K562 (cell line): ENCODE data around the gene OR1D5. TPM values are rescaled to one million over a fixed set of nuclear protein-coding genes. Genes with fewer than 3 reads are reported as not detected.

Experiments
- ATAC-seq: fragments of 200-7000 bp; cut with Tn5 transposase; 3 replicates; pipeline ENCODE4 v1.9.1; 2020; ENCODE audit warnings: moderate library complexity
- BruUV-seq: library from RNA; stranded (reverse); fragments of 400-500 nt; replicated peaks from 2 replicates; lab custom pipeline; 2021; lab: Mats Ljungman, UMichigan
- CTCF ChIA-PET: fragments of 300-600 bp; formaldehyde crosslinking; extraction: SDS; loops from one replicate; lab custom pipeline; 2021; ENCODE audit warnings: low intra/inter-chr PET ratio; lab: Yijun Ruan, JAX
- POLR2A ChIA-PET: fragments of 300-600, 350-650 bp; sonication (Branson Sonifier 250); formaldehyde crosslinking; extraction: SDS; loops from one replicate; lab custom pipeline; 2021; ENCODE audit warnings: antibody characterized with exemption, inconsistent platforms; lab: Yijun Ruan, JAX
- DNase-seq, 4 experiments: peaks; one replicate each; pipeline versions ENCODE4 v3.0.0 to v3.0.0-alpha.2; 2011 to 2018; ENCODE audit warnings: low spot score in 3 of 4, mixed read lengths in 3 of 4; ENCODE audit errors: extremely low read depth in 1 of 4
- FAIRE-seq: peaks from 2 replicates; lab custom pipeline; 2011; peaks lifted over from hg19 to GRCh38; lab: Jason Lieb, UNC
- H2AFZ ChIP-seq: 2 replicates; pipeline ENCODE4 v1.6.0; 2011; ENCODE audit warnings: low read depth, low read length, control low read depth, inconsistent platforms
- H3K27ac ChIP-seq: fragments of 200-600 bp; 3 replicates; pipeline ENCODE4 v1.8.0; 2011; ENCODE audit warnings: low read depth, mild to moderate bottlenecking, control low read depth, inconsistent platforms, low read length, moderate library complexity, mixed read lengths; ENCODE audit errors: extremely low read depth
- H3K27me3 ChIP-seq, 2 experiments: fragments of 300-600 bp in 1 of 2; 2 replicates in 1 of 2; 3 replicates in 1 of 2; pipeline versions ENCODE4 v1.6.0 to v1.8.0; 2011; ENCODE audit warnings: inconsistent platforms in 2 of 2, low read length in 2 of 2, mild to moderate bottlenecking in 1 of 2, mixed read lengths in 1 of 2, moderate library complexity in 1 of 2; ENCODE audit not compliant: control insufficient read depth in 2 of 2, insufficient read depth in 2 of 2
- H3K36me3 ChIP-seq: fragments of 300-600 bp; 3 replicates; pipeline ENCODE4 v1.8.0; 2011; ENCODE audit warnings: mild to moderate bottlenecking, low read length, inconsistent platforms; ENCODE audit not compliant: control insufficient read depth, insufficient read depth
- H3K4me1 ChIP-seq, 2 experiments: fragments of 200-600 bp in 1 of 2; replicated peaks in 1 of 2; 2 replicates in 1 of 2; 3 replicates in 1 of 2; pipeline versions ENCODE4 v1.5.1 to v1.8.0; 2011; ENCODE audit warnings: inconsistent platforms in 2 of 2, low read length in 2 of 2, mild to moderate bottlenecking in 1 of 2, mixed read lengths in 1 of 2, moderate library complexity in 1 of 2; ENCODE audit not compliant: control insufficient read depth in 2 of 2, insufficient read depth in 2 of 2
- H3K4me2 ChIP-seq: 2 replicates; pipeline ENCODE4 v1.6.1; 2011; ENCODE audit warnings: low read length, control low read depth, inconsistent platforms, mixed read lengths; ENCODE audit not compliant: insufficient read depth
- H3K4me3 ChIP-seq: fragments of 200-600 bp; sonication (generic), shearing (Covaris generic); 2 replicates; pipeline ENCODE4 v1.5.1; 2016; ENCODE audit warnings: control low read depth, inconsistent platforms
- H3K79me2 ChIP-seq: fragments of 200-600 bp; 3 replicates; pipeline ENCODE4 v1.8.0; 2011; ENCODE audit warnings: low read length, inconsistent platforms; ENCODE audit not compliant: control insufficient read depth, insufficient read depth
- H3K9ac ChIP-seq, 2 experiments: 2 replicates each; pipeline versions ENCODE4 v1.6.0 to v1.6.1; 2011; ENCODE audit warnings: low read depth in 2 of 2, low read length in 2 of 2, control low read depth in 1 of 2, inconsistent platforms in 1 of 2, mild to moderate bottlenecking in 1 of 2, mixed read lengths in 1 of 2; ENCODE audit not compliant: insufficient read depth in 1 of 2
- H3K9me1 ChIP-seq: one replicate; pipeline ENCODE4 v1.6.0; 2011; ENCODE audit warnings: inconsistent platforms, mild to moderate bottlenecking, low read length, moderate library complexity; ENCODE audit not compliant: control insufficient read depth, insufficient read depth
- H3K9me3 ChIP-seq: replicated peaks from 2 replicates; pipeline ENCODE4 v1.5.1; 2011; ENCODE audit warnings: low read depth, low read length, inconsistent platforms; ENCODE audit not compliant: control insufficient read depth, insufficient read depth
- H4K20me1 ChIP-seq: replicated peaks from 2 replicates; pipeline ENCODE4 v1.6.1; 2011; ENCODE audit warnings: low read length, inconsistent platforms, mixed read lengths; ENCODE audit not compliant: control insufficient read depth, insufficient read depth
- CTBP1 ChIP-seq: fragments of 450-650 bp; IDR thresholded peaks from 2 replicates; pipeline ENCODE4 v1.6.1; 2016; ENCODE audit warnings: borderline replicate concordance
- HDAC6 ChIP-seq: IDR thresholded peaks from 2 replicates; pipeline ENCODE4 v1.6.1; 2012; ENCODE audit warnings: low read depth, mild to moderate bottlenecking, control low read depth, inconsistent platforms, low read length, moderate library complexity
- PCBP1 ChIP-seq: fragments of 200-400 bp; formaldehyde crosslinking; IDR thresholded peaks from 2 replicates; pipeline ENCODE4 v1.6.1; 2018; ENCODE audit warnings: mild to moderate bottlenecking, low read depth, low read length; ENCODE audit not compliant: poor library complexity, severe bottlenecking
- POLR2A ChIP-seq: fragments of 450-650 bp; conservative IDR thresholded peaks from 2 replicates; pipeline ENCODE4 v1.6.1; 2016
- SMARCE1 ChIP-seq: fragments of 450-650 bp; IDR thresholded peaks from 2 replicates; pipeline ENCODE4 v1.7.1; 2016; ENCODE audit warnings: mild to moderate bottlenecking
- ZNF140 ChIP-seq: fragments of 250-450 bp; sonication (Bioruptor Pico); IDR thresholded peaks from 2 replicates; pipeline ENCODE4 v1.8.0; 2021; ENCODE audit warnings: moderate library complexity, mild to moderate bottlenecking, inconsistent platforms
- ZNF384 ChIP-seq: IDR thresholded peaks from 2 replicates; pipeline ENCODE4 v1.6.1; 2012; ENCODE audit warnings: low read depth, low read length, improper control_type of control experiment
- ZNF740 ChIP-seq, 3 experiments: fragments of 200-800 bp in 1 of 3; sonication (Bioruptor generic) in 1 of 3; sonication (generic) in 1 of 3; formaldehyde crosslinking in 1 of 3; IDR thresholded peaks; 2 replicates each; pipeline versions ENCODE4 v1.6.1 to v1.8.0; 2016 to 2022; ENCODE audit warnings: mild to moderate bottlenecking in 2 of 3, missing compliant biosample characterization in 2 of 3, missing genetic modification characterization in 2 of 3, missing genetic modification reagents in 1 of 3
- WGBS: fragments of 100-300 bp; shearing (Covaris generic); methylation state at CpG from one replicate; pipeline ENCODE4 v1.1.6; 2016; ENCODE audit warnings: low coverage, mixed read lengths; ENCODE audit not compliant: insufficient coverage; ENCODE audit errors: missing lambda C conversion rate; 5-methylcytosine and 5-hydroxymethylcytosine counted together
- in situ Hi-C: fragments of 300-500 bp; cut with MboI; formaldehyde crosslinking; loops from 4 replicates; pipeline ENCODE4 v1.15.0; 2018; ENCODE audit warnings: inconsistent platforms, mixed read lengths
- intact Hi-C: fragments of 100-400 bp; cut with micrococcal nuclease; formaldehyde crosslinking; loops from 2 replicates; pipeline ENCODE4 v1.14.2; 2022
- polyA plus RNA-seq, 8 experiments: library from polyadenylated mRNA; depleted of rRNA in 4 of 8; stranded (reverse) in 5 of 8; unstranded in 3 of 8; fragments of >200 nt; fragmentation: Nextera tagmentation in 2 of 8; fragmentation: Illumina TruSeq in 1 of 8; extraction: Ambion mirVana in 2 of 8; extraction: Trizol in 1 of 8; gene quantifications; 2 replicates each; pipeline versions ENCODE4 v1.2.1 to v1.2.3, GENCODE V29; 2011 to 2014; ENCODE audit warnings: inconsistent platforms in 1 of 8, missing spikeins in 1 of 8
- total RNA-seq, 7 experiments: library from RNA; depleted of rRNA in 6 of 7; stranded (reverse); fragments of >200 nt in 6 of 7; fragmentation: Illumina TruSeq in 2 of 7; extraction: Trizol in 2 of 7; gene quantifications; 2 replicates each; pipeline versions ENCODE4 v1.2.1 to v1.2.3, GENCODE V29; 2011 to 2021; ENCODE audit warnings: low replicate concordance in 1 of 7
- TF ChIP-seq, protein P1 (sequence below): fragments of 450-650 bp; IDR thresholded peaks from one replicate; pipeline ENCODE4 v1.6.1; 2018; ENCODE audit warnings: mild to moderate bottlenecking, moderate library complexity; ENCODE audit not compliant: partially characterized antibody

The OR1D5 gene
- total and polyA plus RNA-seq, 9 of the 15 experiments (the other 6 are each of a cell fraction or from before 2014, with no cell fraction given) = not detected

DNA sequence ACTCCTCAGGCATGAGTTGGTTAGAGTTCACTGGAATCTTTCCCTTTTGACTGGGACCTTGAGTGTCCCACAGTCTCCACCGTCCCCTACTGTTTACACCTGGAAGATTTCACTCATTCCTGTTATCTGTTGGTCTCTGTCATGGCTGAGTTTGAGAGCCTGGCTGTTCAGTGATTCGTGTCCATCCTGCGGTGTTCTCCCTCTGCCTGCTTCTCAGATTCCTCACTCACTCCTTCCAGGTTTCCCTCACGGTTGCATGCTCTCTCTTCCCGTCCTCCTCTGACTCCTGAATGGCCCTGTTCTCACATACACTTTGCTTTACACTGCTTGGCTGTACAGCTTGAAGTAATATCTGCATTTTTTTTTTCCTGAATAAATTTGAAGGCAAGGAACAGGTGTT lies 24.5 kb downstream of the OR1D5 start (continued):
- TF ChIP-seq ZNF140 (no peak), HDAC6 (no peak), ZNF384 (no peak)

DNA sequence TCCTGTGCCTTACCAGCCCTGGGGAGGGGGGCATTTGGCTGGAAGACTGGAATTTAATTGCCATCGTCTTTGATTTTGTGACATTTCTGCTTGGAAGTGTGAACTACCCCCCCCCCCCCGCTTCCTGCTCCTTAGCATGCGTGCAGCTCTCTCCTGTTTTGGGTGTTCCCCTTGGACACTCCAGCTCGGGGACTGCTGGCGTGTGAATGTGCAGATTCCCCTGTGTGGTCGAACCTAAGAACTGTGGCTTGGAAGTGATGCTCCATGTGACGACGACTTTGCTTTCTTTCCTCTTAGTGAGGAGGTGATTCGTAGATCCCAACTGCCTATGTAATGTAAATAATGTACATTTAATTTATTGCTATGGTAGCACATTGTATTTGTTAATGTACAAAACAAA lies 26.1 kb downstream of the OR1D5 start:
- H4K20me1 ChIP-seq = peaks cover 4% of the 10 kb centered on the region; the same call in 1 of the 2 replicates
- H3K27ac ChIP-seq = no peak overlapping the region
- 4% methylated on average over 3 of the region's 9 CpGs for WGBS
- H3K27me3 ChIP-seq = peaks cover 0 to 22% of the 10 kb centered on the region in 2 experiments; a peak in 4 of 5 replicates
- no peak for TF ChIP-seq POLR2A
- no peak for TF ChIP-seq ZNF740 (CRISPR knock-in tag; IDR thresholded peaks at IDR 0.05)
- 0 out of 4 replicates have a peak, but pooled peaks of 1 of the 2 experiments have one; percentile 31 for TF ChIP-seq ZNF740 (tag; IDR thresholded peaks at IDR 0.05)
- TF ChIP-seq, protein P1, sequence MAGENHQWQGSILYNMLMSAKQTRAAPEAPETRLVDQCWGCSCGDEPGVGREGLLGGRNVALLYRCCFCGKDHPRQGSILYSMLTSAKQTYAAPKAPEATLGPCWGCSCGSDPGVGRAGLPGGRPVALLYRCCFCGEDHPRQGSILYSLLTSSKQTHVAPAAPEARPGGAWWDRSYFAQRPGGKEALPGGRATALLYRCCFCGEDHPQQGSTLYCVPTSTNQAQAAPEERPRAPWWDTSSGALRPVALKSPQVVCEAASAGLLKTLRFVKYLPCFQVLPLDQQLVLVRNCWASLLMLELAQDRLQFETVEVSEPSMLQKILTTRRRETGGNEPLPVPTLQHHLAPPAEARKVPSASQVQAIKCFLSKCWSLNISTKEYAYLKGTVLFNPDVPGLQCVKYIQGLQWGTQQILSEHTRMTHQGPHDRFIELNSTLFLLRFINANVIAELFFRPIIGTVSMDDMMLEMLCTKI = no peak
- TF ChIP-seq SMARCE1 = no peak
- TF ChIP-seq PCBP1 = no peak
- no peak for TF ChIP-seq CTBP1
- CTCF ChIA-PET = no interaction called here
- H3K79me2 ChIP-seq = no peaks in the 10 kb centered on the region
- H3K4me1 ChIP-seq = no peaks in the 10 kb centered on the region
- intact Hi-C loops (no loop called here), in situ Hi-C loops (no loop called here)
- no peaks in the 10 kb centered on the region for H3K9me3 ChIP-seq
- ATAC-seq (no peak), DNase-seq (no peak), FAIRE-seq (no peak)
- H3K36me3 ChIP-seq = no peaks in the 10 kb centered on the region
- no peak overlapping the region for H3K4me3 ChIP-seq
- no peak overlapping the region for H2AFZ ChIP-seq
- no peak overlapping the region for H3K4me2 ChIP-seq
- BruUV-seq = no TSS peak
- H3K9me1 ChIP-seq = no peaks in the 10 kb centered on the region
- POLR2A ChIA-PET = no interaction called here
- no peak overlapping the region for H3K9ac ChIP-seq
